HPDE6-E6E7 (cell line): Measurements from ENCODE around the gene P3R3URF.

Source experiments
- DNase-seq: peaks from one replicate; pipeline ENCODE4 v3.0.0; 2011; ENCODE audit warnings: missing footprints; ENCODE audit errors: extremely low spot score

P3R3URF gene

DNA sequence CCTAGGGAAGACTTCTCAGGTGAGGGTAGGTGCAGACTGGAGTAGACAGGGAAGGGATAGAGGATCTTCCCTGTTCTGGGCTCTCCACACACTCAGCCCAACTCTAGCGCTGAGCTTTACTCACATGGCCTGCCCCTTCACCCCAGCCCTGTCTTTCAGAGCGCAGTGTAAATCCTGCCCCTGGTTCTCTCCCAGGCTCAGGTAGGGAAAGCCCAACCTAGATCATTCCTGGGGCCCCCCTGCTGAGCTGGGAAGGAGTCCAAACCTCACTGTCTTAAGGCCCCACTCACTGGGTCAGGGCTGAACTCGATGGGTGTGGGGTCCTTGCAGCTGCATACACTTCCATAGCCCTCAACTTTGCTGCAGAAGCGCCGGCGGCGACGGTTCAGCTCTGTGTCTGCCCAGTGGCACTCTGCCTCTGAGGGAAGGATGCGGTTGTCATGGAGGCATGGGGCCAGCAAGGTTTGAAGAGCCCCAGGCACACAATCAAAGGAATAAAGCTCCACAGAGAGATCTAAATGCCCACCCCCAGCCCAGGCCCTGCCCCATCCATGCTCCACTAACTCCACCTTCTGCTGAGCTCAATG, 17.8 kb upstream of the P3R3URF start:
- no peak for DNase-seq

DNA sequence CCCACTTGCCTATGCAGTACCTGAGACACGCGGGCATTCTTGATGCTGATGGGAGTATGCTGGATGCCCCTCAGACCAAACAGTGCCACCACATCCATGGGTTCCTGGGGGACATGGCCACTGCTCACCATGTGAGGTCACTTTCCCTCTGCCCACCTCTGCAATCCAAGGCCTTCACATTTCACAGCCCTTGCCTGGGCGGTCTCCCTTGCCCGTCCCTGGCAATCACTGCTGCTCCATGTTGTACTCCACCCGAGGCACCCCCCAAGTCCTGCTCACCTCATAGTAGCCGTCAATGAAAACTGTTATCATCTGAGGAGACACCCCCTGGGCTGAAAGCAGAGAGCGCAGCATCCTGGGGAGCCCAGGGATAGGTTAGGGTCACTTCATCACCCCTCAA, 17.0 kb upstream of the P3R3URF start:
- no peak for DNase-seq

DNA sequence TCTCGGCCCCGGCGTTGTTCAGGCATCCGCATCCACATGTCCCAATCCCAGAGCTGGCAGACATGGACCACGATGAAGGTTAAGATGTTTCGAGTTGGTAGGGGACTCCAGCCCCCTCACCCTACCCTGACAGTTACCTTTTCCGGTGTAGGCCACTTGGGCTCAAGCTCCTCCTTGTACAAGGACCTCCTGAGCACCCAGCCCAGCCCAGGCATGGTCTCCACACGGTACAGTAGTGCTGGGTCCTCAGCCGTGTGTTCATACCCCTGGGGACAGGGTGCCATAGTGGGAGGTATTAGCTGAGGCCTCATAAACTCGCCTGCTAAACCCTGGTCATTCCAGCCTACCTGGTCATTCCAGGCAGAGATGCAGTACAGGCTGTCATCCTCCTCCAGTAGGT, 15.9 kb upstream of the P3R3URF start:
- no peak for DNase-seq

DNA sequence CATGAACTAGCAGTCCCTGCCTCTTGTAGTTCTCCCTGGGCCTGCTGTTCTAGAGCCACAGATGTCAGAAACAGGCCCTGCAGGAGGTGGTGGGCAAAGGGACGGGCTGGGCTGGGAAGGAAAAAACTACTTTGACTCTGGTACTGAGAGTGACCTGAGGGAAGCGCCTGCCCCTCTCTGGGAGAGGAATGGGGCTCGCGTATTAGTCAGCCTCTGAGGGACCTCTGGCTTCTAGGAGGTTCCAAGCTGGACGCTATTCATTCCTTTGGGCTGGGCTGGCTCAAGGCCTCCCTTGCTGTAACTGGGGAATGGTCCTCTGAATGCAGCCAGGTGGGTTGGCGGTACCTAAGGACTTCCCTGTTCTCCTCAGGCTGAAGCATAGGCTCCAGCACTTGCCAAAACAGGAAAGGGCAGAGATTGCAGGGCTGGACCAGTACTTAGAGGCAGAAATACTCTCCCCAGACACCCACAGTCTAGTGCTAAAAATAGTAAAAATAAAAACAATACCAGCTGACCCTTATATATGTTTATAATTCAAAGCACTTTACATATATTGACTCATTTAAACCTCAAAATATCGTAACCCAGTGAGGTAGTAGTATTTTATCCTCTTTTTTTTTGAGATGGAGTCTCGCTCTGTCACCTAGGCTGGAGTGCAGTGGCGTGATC, 14.9 kb upstream of the P3R3URF start:
- DNase-seq: no peak

DNA sequence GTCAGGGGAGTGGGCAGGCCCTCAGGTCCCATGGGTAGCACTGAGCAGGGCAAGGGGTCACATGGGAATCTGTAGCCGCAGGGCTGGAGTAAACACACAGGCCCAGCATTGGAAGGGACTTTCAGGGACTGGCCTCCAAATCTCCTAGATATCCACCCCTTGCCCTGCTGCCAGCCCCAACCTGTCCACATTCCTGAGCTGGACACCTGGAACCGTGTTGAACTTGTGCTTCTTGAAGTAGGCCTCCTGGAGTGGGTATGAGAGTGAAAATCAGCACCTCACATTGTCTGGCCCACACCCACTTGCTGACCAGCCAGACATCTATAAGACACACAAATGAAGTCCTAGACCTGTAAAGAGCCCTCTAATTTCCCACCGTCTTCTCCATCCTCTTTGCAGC, 14.3 kb upstream of the P3R3URF start:
- no peak for DNase-seq

DNA sequence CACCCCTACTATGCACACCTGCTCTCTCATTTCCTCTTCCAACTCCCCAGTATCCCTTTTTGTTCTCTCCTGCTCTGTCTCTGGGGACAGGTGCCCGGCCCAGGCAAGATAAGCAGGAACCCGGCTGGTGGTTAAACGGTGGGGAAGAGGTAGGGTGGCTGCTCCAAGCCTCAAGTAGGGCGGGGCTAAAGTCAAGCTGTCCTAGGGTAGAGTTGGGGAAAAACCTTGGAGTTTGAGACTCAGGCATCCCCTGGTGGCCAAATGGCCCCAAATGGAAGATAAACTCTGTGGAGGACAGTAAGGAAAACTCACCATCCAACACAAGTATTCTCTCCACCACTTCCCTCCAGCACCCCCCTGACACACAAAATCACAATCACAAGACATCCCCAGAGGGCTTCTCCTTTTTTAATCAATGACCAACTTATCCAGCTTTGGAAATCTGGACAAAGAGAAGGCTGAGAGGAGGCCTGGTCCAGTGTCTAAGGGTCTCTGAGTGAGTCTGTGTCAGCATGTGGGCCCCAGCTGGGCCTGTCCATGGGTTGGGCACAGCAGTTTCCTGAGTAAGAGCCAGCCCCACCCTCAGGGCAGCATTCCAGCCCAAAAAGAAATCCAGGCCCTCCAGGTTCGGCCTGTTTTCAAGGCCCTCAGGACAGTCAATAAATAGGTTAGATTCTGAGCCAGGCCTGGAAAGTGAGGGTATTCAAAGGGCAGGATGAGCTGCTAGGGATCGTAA, 12.2 kb upstream of the P3R3URF start:
- no peak for DNase-seq

DNA sequence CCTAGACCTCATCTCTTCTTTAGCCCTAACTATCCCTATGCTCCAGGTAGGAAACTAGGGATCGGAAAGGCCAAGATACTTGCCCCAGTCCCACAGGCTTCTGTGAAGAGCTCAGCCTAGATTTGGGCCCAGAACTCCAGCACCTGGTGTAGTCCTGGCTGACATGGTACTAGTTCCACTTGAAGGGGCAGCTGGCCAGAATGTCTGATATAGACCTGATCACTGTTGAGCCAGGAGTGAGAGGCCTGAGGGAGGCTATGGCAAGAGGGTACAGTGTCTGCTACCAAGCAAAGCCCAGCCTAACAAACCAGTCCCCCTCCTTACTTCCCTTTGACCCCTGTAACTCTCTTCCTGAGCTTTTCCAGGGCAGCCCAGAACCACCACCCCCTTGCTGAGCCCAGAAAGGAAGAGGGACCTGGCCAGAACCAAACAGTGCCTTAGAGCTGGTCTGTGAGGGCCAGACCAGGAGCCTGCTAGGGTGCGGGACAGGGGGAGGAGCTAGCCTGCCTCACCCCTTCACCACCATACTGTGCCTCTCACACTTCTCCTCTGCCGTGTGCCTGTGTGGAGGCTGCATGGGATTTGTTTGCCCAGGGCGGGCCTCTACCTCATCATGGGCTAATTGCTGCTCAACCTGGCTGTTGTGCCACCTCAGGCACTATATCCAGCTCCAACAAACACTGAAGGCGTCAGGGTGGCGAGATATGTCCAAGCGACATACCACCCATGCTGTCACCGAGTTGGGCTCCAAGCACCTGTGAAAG, 11.0 kb upstream of the P3R3URF start:
- no peak for DNase-seq

DNA sequence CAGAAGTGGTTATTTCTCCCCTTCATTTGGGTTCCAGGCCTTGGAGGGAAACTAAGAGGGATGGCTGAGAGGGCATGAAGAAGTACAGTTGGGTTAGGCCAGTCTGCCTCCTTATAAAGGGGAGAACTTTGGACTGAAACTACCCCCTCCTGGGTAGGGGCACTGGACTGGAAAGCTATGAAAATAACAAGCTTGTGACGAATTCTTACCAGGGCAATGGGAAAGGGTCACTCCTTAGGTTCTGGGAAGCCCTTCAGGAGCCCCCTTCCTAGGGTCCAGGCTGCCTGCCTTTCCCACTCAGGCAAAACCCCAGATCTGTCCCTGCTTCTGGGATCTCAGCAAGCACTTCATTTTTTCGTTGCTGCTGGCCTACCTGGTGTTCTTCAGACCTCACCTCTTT, 9.8 kb upstream of the P3R3URF start:
- no peak for DNase-seq

DNA sequence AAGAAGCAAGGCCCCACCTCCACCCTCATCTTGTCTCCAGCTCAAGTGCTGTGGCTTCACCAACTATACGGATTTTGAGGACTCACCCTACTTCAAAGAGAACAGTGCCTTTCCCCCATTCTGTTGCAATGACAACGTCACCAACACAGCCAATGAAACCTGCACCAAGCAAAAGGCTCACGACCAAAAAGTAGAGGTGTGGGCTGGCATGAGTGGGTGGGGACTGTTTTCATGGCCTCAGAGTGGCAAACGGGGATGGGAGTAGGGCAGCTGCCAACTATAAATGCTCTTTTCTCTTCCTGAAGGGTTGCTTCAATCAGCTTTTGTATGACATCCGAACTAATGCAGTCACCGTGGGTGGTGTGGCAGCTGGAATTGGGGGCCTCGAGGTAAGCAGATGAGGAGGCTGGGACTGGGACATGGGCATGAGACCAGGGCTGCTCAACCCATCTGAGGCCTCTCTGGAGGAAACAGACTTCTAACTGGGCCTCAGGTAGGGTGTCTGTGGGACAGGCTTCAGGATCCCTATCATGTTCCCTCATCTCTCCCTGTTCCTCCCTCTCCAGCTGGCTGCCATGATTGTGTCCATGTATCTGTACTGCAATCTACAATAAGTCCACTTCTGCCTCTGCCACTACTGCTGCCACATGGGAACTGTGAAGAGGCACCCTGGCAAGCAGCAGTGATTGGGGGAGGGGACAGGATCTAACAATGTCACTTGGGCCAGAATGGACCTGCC, 8.8 kb upstream of the P3R3URF start:
- DNase-seq: no peak

DNA sequence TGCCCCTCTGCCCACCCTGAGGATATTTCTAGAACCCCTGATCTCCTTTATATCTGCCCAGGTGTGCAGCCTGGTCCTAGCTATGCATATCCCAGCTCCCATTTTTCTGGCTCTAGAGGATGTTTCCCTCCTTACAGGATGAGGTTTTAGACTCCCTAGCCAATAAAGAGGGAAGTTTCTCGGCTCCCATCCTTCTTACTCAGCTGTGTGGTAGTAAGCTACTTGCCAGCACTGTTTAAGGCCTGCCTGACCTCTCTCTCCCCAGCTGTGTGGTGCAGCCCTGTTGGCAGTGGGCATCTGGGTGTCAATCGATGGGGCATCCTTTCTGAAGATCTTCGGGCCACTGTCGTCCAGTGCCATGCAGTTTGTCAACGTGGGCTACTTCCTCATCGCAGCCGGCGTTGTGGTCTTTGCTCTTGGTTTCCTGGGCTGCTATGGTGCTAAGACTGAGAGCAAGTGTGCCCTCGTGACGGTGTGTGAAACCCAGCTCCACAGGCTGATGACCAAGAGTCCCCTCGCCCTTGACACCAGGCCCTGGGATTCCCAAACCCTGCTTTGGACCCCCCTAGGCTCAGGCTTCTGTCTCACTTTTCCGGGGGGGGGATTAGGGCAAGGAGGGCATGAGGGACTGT, 7.8 kb upstream of the P3R3URF start:
- DNase-seq: no peak

DNA sequence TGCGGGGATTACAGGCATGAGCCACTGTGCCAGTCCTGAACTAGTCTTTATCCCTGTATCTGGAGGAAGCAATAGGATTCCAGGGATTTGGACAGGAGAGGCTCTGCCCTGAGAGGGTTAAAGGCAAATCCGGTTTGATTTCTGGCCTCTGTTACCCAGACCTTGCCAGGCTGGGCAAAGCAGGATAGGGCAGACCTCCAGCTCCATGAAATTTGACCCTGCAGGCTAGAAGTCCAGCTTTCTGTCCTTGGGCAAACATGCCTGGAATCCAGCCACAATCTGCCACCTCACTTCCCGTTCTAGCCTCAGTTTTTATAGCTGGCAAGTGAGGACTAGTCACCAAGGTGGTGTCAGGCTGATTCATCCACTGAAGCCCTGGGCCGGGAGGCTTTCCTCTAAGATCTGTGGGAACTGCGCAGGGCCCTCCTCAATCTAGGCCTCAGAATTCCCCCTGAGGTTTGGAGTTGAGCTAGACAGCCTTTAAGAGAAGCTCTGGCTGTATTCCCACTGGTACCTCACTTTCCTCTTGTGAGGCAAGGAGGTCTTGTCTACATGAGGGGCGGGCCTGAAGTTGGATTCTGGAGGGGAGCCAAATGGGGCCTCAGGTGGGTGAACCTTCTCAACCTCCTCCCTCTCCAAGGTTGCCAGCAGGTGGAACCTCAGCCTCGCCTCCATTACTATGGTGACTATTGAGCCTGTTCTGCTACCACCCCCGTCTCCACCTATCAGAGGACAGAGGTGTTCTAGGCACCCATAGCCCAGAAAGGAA, 7.0 kb upstream of the P3R3URF start:
- peak; percentile 96 for DNase-seq

DNA sequence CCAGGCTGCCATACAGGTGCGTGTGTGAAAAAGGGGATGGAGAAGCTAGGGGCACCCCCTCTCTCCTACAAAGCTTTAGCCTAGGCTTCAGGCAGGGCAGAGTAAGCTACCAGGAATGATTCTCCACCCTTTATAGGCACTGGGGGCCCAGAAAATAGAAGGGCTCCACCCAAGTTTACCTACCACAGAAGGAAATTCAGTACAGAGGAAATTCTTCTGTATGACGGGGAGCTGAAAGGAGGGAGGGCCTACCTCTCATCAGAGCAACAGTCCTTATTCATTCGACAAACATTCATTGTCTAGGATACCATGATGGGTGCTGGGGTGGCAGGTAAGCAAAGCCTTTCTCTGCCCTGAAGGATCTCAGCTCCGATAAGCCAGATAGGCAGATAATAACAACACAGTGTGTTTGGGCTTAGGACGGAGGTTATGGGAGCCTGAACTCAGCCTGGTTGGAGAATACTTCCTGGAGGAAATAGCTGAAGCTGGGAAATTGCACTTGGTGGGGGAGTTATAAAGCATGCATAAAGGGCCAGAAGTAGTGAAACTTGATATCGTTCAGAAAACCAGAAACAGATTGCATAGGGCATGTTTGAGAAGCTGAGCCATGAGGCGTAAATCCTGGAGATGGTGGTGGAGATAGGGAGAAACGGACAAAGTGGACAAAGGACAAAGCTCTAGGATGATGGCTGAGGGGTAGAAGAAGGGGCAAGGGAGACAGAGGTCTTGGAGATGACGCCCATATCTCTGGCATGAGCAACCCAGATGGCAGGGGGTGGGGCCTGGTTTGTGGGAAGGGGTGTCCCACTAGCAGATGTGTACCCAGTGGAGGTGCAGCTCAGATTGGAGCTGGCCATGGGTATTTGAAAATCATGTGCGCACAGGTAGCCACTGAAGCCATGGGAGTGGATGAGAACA, 5.3 kb upstream of the P3R3URF start:
- DNase-seq: no peak

DNA sequence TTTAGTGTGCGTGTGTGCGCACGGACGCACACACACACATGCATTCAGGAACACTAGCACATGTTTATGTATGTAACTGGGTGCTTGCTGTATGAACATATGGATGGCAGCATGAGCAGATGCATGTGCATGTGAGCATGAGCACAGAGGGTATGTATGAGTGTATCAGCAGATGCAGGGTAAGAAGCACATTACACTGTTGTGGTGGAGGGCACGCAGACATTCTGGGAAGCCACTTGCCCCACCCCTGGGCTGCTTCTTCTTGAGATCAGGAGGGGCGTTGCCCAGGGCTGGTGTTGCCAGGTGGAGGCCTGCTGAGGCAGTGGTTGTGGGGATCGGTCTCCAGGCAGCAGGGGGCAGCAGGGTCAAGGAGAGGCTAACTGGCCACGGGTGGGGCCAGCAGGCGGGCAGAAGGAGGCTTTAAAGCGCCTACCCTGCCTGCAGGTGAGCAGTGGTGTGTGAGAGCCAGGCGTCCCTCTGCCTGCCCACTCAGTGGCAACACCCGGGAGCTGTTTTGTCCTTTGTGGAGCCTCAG, 3.9 kb upstream of the P3R3URF start:
- DNase-seq: peak; percentile 77

DNA sequence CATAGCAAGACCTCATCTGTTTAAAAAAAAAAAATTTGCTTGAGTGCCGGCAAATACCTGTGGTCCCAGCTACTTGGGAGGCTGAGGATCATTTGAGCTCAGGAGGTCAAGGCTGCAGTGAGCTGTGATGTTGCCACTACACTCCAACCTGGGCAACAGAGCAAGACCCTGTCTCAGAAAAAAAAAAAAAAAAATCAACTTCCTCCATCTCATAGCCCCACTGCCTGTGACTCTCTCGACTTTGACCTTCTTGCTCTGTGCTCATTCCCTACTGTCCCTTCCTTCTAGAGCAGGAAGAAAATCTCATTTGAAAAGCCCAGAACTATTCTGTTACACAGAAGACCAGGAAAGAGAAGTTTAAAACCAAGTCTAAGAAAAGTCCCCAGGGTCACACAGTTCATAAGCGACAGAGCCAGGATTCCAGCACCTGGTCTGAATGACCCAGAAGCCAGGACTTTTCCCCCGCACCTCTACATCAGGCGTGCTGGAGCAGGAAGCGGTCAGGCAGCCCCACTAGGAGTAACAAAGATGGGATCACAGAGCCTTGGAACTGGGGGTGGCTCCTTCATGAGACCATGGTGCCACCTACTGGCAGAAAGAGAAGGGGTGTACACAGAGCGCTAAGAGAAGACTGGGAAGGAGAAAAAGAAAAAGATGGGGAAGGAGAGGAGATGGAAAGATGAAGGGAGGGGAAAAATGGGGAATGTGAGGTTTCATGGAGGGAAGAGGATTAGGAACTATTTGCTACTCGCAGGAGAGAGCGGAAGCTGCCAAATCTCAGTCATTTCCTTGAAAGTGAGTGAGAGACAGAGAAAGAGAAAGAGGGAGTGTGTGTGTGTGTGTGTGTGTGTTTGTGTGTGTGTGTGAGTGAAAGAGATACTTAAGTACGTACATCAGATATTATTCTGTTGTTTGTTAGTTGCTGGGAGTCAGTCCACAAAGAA, 3.1 kb upstream of the P3R3URF start:
- DNase-seq: peak; percentile 84

DNA sequence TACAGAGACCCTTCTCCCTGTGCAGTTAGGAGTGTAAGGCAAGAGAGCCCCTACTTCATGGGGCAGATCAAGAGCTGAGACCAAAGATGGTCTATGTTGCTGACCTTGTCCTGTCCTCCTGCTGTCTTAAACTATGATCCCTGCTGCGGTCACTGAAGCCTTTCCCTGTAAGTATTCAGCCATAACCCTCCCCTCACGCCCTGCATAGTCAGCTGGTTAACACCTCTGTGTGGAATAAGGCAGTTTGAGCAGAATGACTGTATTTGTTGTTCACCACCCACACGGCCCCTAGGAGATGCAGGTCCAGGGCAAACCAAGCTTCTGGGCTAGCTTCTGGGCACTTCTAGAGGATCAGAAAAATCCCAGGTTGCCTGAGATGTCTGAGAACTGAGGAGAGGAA, 1.0 kb downstream of the P3R3URF start:
- DNase-seq: no peak

DNA sequence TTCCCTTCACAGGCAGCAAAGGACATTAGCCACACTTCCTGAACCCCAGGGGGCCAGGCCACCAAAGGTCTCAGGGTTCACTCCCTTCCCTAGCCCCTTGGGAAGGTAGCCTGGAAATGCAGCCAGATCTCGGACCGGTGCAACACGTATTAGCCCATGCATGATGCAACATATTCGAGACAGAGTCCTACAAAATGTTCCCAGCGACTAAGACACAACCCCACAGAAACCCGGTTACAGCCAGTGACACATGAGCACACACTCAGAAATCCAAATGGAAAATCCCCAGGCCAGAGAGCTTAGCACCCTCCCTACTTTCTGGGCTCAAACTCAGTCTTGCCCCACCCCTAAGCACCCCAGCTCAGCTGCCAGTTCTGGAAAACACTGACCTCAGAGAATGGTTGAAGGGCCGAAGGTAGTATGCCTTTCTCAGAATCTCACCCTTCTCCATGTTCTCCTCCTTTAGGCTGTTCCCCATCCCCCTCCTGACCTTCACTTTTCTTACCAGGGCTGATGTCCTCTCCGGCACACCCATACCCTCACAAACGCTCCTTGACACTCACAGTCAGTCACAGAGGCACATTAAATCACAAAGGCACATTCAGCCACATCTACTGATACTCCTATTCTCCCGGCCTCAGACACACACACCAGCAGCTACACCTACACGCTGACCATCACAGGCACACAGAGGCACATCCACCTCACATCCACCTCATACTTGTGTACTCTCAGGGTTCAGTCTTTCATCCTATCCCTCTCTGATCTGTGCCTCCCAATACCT, 1.6 kb downstream of the P3R3URF start, which contains the start of gene TSPAN1:
TSPAN1 (plus strand) TSS at position 640 of the 784 bp plus-strand sequence. CDS start 6,021 bp downstream, outside the sequence.
- DNase-seq: no peak

DNA sequence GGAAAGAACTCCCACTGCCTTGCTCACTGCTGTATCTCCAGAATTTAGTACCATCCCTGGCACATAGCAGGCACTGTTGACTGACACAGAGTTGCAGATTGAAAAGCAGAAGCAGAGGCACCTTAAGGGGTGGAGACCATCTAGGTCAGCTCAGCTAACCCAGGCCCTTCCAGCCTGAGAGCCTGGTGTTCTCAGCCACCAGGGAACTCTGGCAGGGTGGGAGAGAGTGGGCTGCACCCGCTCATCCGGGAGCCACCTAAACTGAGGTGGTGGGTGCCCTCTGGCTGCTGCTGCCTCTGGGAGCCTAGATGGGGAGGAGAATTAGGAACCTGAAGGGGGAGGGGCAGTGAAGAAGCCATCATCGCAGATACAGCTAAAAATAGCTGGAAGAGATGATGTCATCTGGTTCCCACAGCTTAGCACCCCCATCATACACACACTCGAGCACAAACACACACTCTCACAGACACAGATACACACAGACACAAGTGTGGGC, 2.9 kb downstream of the P3R3URF start:
- DNase-seq: no peak
